WERI-Rb-1 (cell line): Measurements from ENCODE around the gene STING1.
"Not testable (repeated sequence)": the region's sequence is repeated elsewhere in the genome, so short reads cannot be mapped to it uniquely, and the experiment has no call there.

Experiments used
- DNase-seq: peaks from one replicate; pipeline ENCODE4 v3.0.0-alpha.2; 2020
- H3K27ac ChIP-seq: fragments of 250-450 bp; sonication (Bioruptor Pico); 2 replicates; pipeline ENCODE4 v1.5.1; 2020; ENCODE audit warnings: mild to moderate bottlenecking, moderate library complexity
- H3K27me3 ChIP-seq: fragments of 250-450 bp; sonication (Bioruptor Pico); 2 replicates; pipeline ENCODE4 v1.5.1; 2021; ENCODE audit warnings: mild to moderate bottlenecking, low read depth, moderate library complexity; ENCODE audit not compliant: insufficient read depth, severe bottlenecking
- H3K36me3 ChIP-seq: fragments of 250-450 bp; sonication (Bioruptor Pico); 2 replicates; pipeline ENCODE4 v1.5.1; 2020; ENCODE audit warnings: mild to moderate bottlenecking, moderate library complexity
- H3K4me3 ChIP-seq: 2 replicates; pipeline ENCODE4 v1.5.1; 2011; ENCODE audit warnings: low read depth, mild to moderate bottlenecking, control low read depth, low read length
- H3K9me3 ChIP-seq: fragments of 250-450 bp; sonication (Bioruptor Pico); 2 replicates; pipeline ENCODE4 v1.5.1; 2021; ENCODE audit warnings: mild to moderate bottlenecking, moderate library complexity; ENCODE audit not compliant: severe bottlenecking
- TF ChIP-seq, protein P1 (sequence below): IDR thresholded peaks from 2 replicates; pipeline ENCODE4 v1.5.1; 2011; ENCODE audit warnings: low read depth, mild to moderate bottlenecking, control low read depth, inconsistent platforms, low read length

STING1 gene

DNA sequence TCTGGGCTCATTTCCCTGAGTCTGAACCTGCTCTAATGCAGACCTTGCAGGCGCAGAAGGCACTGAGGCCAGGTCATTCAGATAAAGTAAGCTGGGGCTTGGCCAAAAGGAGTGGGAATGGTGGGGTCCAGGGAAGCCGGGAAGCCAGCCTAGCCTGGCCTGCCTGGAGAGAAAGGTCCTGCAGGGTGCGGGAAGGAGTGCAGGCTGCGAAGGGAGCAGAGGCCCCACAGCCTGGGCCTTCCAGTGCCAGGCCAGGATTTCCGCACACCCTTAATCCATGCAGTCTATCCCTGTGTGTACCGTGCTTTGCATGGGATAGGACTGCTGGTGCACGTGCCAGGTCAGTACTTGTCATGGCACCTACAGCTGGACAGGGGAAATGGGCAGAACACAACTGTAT lies 3.6 kb upstream of the STING1 start:
- TF ChIP-seq, protein P1, sequence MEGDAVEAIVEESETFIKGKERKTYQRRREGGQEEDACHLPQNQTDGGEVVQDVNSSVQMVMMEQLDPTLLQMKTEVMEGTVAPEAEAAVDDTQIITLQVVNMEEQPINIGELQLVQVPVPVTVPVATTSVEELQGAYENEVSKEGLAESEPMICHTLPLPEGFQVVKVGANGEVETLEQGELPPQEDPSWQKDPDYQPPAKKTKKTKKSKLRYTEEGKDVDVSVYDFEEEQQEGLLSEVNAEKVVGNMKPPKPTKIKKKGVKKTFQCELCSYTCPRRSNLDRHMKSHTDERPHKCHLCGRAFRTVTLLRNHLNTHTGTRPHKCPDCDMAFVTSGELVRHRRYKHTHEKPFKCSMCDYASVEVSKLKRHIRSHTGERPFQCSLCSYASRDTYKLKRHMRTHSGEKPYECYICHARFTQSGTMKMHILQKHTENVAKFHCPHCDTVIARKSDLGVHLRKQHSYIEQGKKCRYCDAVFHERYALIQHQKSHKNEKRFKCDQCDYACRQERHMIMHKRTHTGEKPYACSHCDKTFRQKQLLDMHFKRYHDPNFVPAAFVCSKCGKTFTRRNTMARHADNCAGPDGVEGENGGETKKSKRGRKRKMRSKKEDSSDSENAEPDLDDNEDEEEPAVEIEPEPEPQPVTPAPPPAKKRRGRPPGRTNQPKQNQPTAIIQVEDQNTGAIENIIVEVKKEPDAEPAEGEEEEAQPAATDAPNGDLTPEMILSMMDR: no peak
- H3K27me3 ChIP-seq: no peaks in the 10 kb centered on the region
- no peak overlapping the region for H3K4me3 ChIP-seq
- no peak overlapping the region for H3K27ac ChIP-seq
- H3K36me3 ChIP-seq: no peaks in the 10 kb centered on the region
- DNase-seq: peak; percentile 54
- no peaks in the 10 kb centered on the region for H3K9me3 ChIP-seq

DNA sequence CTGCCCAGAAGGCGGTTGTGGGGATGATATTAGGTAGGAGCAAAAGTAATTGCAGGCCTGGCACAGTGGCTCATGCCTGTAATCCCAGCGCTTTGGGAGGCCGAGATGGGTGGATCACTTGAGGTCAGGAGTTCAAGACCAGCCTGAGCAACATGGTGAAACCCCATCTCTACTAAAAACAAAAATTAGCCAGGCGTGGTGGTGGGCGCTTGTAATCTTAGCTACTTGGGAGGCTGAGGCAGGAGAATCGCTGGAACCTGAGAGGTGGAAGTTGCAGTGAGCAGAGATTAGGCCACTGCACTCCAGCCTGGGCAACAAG lies 291 bp upstream of the STING1 start:
- H3K27ac ChIP-seq, H3K36me3 ChIP-seq, H3K4me3 ChIP-seq, H3K27me3 ChIP-seq, H3K9me3 ChIP-seq, DNase-seq: not testable (repeated sequence)

DNA sequence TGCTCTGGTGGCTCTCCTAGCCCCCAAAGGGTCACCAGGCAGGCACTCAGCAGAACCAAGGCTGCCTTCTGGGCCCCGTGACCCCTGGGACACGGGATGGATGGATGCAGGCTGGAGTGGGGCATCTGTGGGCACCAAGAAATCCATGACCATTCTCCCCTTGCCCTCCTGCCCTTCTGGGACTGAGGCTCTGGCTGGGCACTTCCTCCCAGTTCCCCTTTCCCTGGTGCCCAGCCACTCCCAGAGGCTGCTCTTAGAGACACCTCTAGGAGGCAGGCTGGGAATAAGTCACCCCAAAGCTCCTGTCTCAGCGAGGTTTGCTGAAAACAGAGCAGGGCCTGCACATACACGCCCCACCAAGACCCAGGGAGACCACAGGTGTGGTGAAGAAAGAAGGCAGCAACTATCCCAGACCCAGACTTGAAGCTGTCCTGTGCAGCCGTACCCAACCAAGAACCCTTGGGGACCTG lies 943 bp downstream of the STING1 start:
- DNase-seq: no peak
- H3K27ac ChIP-seq: no peak overlapping the region
- no peaks in the 10 kb centered on the region for H3K36me3 ChIP-seq

DNA sequence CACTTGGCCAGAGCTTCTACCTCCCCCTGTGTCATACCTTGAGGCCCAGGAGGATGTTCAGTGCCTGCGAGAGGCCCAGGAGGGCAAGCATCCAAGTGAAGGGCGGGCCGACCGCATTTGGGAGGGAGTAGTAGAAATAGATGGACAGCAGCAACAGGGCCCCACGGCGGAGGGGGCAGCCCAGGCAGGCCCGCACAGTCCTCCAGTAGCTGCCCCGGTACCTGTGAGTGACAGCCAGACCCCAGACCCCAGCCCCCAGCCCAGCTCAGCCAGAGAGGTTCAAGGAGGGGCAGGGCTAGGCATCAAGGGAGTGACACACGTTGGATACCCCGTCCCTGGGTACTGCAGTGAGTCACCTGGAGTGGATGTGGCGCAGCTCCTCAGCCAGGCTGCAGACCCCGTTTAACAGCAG lies 1.4 kb downstream of the STING1 start:
- no peak overlapping the region for H3K4me3 ChIP-seq
- no peaks in the 10 kb centered on the region for H3K9me3 ChIP-seq
- H3K27ac ChIP-seq: peak overlapping the region; percentile 64
- H3K36me3 ChIP-seq: no peaks in the 10 kb centered on the region
- TF ChIP-seq, protein P1: no peak
- no peak for DNase-seq
- no peaks in the 10 kb centered on the region for H3K27me3 ChIP-seq

More for the DNA sequence above, 943 bp downstream of the STING1 start:
- Histone ChIP-seq H3K27me3 (no peaks in the 10 kb centered on the region), H3K9me3 (no peaks in the 10 kb centered on the region), H3K4me3 (no peak overlapping the region)
- TF ChIP-seq, protein P1: no peak

DNA sequence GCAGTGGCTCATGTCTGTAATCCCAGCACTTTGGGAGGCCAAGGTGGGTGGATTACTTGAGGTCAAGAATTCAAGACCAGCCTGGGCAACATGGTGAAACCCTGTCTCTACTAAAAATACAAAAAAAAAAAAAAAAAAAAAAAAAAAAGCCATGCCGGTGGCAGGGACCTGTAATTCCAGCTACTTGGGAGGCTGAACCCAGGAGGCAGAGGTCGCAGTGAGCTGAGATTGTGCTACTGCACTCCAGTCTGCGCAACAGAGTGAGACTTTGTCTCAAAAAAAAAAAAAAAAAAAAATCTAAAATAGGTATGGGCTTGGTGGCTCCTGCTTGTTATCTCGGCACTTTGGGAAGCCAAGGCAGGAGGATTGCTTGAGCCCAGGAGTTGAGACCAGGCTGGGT lies 2.8 kb downstream of the STING1 start:
- H3K36me3 ChIP-seq, H3K27me3 ChIP-seq, DNase-seq, H3K9me3 ChIP-seq, H3K4me3 ChIP-seq: not testable (repeated sequence)
- peak overlapping the region; percentile 64 for H3K27ac ChIP-seq

DNA sequence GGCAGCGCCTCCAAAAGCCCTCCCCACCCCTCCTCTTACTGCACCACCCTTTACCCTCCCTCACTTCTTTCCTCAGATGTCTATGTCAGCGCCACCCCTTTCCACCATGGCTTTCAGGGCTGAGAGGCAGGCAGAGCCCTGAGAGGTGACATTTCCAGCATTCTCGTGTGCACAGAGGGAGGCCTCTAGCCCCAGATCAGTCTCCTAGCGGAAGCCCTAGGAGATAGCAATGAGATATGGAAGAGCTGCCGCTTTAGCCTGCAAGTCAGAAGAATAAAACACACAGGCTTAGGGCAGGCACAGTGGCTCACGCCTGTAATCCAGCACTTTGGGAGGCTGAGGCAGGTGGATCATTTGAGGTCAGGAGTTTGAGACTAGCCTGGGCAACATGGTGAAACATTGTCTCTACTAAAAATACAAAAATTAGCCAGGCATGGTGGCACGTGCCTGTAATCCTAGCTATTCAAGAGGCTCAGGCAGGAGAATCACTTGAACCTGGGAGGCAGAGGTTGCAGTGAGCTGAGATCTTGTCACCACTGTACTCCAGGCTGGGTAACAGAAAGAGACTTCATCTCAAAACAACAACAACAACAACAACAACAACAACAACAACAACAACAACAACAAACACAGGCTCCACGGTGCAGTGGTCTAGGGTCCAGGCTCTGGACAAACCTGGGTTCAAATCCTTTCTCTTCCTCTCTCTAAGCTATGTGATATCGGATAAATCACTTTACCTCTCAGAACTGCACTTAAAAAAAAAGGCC lies 3.7 kb downstream of the STING1 start:
- H3K4me3 ChIP-seq, H3K9me3 ChIP-seq, H3K36me3 ChIP-seq, H3K27me3 ChIP-seq: not testable (repeated sequence)
- H3K27ac ChIP-seq: peak overlapping the region; percentile 57
- peak; percentile 55 for DNase-seq

DNA sequence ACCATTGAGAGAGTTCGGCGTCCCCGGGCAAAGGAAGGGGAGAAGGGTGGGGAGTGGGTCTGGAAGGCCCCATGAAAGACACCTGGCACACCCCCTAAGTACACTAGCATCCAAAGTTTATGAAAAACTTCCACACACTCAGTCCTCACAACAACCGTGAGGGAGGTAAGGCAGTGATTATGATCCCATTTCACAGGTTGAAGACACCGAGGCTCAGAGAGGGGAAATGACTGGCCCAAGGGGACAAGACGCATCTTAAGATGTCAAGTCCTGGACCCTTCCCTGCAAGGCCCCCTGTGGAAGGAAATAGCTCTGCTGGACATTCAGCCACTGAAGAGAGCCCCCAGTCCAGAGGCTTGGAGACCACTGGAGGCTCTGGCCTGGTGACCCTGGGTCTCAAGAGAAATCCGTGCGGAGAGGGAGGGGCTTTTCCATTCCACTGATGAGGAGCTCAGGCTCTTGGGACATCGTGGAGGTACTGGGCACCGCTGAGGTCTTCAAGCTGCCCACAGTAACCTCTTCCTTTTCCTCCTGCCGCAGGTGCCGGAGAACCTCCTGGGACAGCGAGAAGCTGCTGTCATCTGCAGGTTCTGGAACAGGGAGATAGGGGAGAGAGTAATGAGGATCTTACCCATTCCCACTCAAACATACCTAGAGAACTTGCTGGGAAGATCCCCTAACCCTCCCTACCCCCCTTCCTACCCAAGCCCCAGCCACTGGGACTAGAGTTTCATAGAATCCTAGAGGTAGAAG lies 6.5 kb downstream of the STING1 start:
- peak overlapping the region; percentile 78 for H3K27ac ChIP-seq
- no peaks in the 10 kb centered on the region for H3K27me3 ChIP-seq
- H3K9me3 ChIP-seq: no peaks in the 10 kb centered on the region
- H3K36me3 ChIP-seq: no peaks in the 10 kb centered on the region
- no peak for DNase-seq
- H3K4me3 ChIP-seq: no peak overlapping the region
- TF ChIP-seq, protein P1: no peak
